ENCODE results near the gene PLA2G2D. TPM values are rescaled to one million over a fixed set of nuclear protein-coding genes. Genes with fewer than 3 reads are reported as not detected.

The PLA2G2D gene
- total and polyA plus RNA-seq, 9 of the 15 experiments (the other 6 are each of a cell fraction or from before 2014, with no cell fraction given): not detected

DNA sequence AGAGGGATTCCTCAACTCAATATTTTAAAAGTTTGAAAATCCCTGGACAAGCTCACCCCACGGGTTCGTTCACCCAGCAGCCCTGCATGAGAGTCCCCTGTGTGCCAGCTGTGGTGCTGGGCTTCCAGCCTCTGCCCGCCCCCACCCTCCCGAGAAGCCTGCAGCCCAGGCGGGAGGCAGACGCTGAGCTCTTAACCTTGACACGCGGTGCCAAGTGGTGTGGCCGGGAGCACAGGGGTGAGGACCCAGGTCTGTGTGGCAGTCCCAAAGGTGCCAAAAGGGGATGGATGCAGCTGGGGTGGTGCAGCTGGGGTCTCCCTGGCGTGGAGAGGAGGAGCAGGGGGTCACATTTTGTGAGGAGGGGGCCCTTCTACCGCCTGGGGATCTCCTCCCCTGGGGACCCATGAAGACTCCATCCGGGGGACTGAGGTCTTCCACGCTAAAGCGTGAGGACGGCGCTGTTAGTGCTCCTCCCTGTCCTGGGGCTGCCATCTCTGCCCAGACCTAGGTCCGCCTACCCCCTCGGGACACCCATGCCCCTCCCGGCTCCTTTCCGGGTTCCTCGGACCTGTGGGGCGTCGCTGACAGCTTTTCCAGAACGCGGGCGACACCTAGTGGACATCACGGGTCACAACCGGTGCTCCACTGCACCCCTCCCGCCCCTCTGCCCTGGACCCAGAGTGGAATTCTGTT lies 32.7 kb upstream of the PLA2G2D start (continued):
- TF ChIP-seq ETV6 (IDR thresholded peaks at IDR 0.05; ENCODE audit: borderline replicate concordance in 1 of 2, low read depth in 2 of 2, low read length in 1 of 2) (no peak), ETV6 (CRISPR knock-in tag; IDR thresholded peaks at IDR 0.05; ENCODE audit: borderline replicate concordance) (no peak), ZKSCAN8 (CRISPR knock-in tag; IDR thresholded peaks at IDR 0.05) (no peak), ZBTB7A (IDR thresholded peaks at IDR 0.05; ENCODE audit: borderline replicate concordance, control insufficient read depth, low read depth, low read length) (peak; percentile 46; the same call in 1 of the 2 replicates), RCOR1 (IDR thresholded peaks at IDR 0.05; ENCODE audit: borderline replicate concordance in 1 of 2, low read depth in 2 of 2, low read length in 2 of 2) (0 out of 4 replicates have a peak, but pooled peaks of 1 of the 2 experiments have one; percentile 16), CREM (IDR thresholded peaks at IDR 0.05; ENCODE audit: low read depth) (peak; percentile 56), ZNF121 (CRISPR knock-in tag; conservative IDR thresholded peaks at IDR 0.05) (no peak), BMI1 (IDR thresholded peaks at IDR 0.05; ENCODE audit: low read length) (no peak), CBFB (CRISPR knock-in tag; IDR thresholded peaks at IDR 0.05) (0 out of 2 replicates have a peak, but pooled peaks have one; percentile 74), ZNF354B (CRISPR knock-in tag; IDR thresholded peaks at IDR 0.05) (no peak), JUNB (CRISPR knock-in tag; conservative IDR thresholded peaks at IDR 0.05) (no peak), ZNF778 (CRISPR knock-in tag; IDR thresholded peaks at IDR 0.05) (no peak), NFIX (CRISPR knock-in tag; IDR thresholded peaks at IDR 0.05; ENCODE audit: low read depth) (no peak), IRF2 (CRISPR knock-in tag; IDR thresholded peaks at IDR 0.05) (no peak), PHTF2 (CRISPR knock-in tag; IDR thresholded peaks at IDR 0.05) (no peak)
- TF ChIP-seq, protein P1, sequence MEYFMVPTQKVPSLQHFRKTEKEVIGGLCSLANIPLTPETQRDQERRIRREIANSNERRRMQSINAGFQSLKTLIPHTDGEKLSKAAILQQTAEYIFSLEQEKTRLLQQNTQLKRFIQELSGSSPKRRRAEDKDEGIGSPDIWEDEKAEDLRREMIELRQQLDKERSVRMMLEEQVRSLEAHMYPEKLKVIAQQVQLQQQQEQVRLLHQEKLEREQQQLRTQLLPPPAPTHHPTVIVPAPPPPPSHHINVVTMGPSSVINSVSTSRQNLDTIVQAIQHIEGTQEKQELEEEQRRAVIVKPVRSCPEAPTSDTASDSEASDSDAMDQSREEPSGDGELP (CRISPR knock-in tag; IDR thresholded peaks at IDR 0.05; ENCODE audit: borderline replicate concordance): peak; percentile 47; the same call in 1 of the 2 replicates
- TF ChIP-seq, protein P2, sequence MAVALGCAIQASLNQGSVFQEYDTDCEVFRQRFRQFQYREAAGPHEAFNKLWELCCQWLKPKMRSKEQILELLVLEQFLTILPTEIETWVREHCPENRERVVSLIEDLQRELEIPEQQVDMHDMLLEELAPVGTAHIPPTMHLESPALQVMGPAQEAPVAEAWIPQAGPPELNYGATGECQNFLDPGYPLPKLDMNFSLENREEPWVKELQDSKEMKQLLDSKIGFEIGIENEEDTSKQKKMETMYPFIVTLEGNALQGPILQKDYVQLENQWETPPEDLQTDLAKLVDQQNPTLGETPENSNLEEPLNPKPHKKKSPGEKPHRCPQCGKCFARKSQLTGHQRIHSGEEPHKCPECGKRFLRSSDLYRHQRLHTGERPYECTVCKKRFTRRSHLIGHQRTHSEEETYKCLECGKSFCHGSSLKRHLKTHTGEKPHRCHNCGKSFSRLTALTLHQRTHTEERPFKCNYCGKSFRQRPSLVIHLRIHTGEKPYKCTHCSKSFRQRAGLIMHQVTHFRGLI (CRISPR knock-in tag; IDR thresholded peaks at IDR 0.05): no peak
- TF ChIP-seq, protein P3, sequence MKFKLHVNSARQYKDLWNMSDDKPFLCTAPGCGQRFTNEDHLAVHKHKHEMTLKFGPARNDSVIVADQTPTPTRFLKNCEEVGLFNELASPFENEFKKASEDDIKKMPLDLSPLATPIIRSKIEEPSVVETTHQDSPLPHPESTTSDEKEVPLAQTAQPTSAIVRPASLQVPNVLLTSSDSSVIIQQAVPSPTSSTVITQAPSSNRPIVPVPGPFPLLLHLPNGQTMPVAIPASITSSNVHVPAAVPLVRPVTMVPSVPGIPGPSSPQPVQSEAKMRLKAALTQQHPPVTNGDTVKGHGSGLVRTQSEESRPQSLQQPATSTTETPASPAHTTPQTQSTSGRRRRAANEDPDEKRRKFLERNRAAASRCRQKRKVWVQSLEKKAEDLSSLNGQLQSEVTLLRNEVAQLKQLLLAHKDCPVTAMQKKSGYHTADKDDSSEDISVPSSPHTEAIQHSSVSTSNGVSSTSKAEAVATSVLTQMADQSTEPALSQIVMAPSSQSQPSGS (CRISPR knock-in tag; IDR thresholded peaks at IDR 0.05): no peak
- TF ChIP-seq, protein P4, sequence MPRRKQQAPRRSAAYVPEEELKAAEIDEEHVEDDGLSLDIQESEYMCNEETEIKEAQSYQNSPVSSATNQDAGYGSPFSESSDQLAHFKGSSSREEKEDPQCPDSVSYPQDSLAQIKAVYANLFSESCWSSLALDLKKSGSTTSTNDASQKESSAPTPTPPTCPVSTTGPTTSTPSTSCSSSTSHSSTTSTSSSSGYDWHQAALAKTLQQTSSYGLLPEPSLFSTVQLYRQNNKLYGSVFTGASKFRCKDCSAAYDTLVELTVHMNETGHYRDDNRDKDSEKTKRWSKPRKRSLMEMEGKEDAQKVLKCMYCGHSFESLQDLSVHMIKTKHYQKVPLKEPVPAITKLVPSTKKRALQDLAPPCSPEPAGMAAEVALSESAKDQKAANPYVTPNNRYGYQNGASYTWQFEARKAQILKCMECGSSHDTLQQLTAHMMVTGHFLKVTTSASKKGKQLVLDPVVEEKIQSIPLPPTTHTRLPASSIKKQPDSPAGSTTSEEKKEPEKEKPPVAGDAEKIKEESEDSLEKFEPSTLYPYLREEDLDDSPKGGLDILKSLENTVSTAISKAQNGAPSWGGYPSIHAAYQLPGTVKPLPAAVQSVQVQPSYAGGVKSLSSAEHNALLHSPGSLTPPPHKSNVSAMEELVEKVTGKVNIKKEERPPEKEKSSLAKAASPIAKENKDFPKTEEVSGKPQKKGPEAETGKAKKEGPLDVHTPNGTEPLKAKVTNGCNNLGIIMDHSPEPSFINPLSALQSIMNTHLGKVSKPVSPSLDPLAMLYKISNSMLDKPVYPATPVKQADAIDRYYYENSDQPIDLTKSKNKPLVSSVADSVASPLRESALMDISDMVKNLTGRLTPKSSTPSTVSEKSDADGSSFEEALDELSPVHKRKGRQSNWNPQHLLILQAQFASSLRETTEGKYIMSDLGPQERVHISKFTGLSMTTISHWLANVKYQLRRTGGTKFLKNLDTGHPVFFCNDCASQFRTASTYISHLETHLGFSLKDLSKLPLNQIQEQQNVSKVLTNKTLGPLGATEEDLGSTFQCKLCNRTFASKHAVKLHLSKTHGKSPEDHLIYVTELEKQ (CRISPR knock-in tag; IDR thresholded peaks at IDR 0.05): no peak
- TF ChIP-seq, protein P5, sequence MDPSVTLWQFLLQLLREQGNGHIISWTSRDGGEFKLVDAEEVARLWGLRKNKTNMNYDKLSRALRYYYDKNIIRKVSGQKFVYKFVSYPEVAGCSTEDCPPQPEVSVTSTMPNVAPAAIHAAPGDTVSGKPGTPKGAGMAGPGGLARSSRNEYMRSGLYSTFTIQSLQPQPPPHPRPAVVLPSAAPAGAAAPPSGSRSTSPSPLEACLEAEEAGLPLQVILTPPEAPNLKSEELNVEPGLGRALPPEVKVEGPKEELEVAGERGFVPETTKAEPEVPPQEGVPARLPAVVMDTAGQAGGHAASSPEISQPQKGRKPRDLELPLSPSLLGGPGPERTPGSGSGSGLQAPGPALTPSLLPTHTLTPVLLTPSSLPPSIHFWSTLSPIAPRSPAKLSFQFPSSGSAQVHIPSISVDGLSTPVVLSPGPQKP (CRISPR knock-in tag; IDR thresholded peaks at IDR 0.05): no peak
